Measurements from ENCODE around the gene ESR1. TPM values are rescaled to one million over a fixed set of nuclear protein-coding genes. Genes with fewer than 3 reads are reported as not detected.
A peak's percentile ranks its signal among the peaks of the same experiment; 100 is the strongest.

Gene ESR1
- total and polyA plus RNA-seq, 5 experiments from 2014 or later = 0.11 to 2.8 (median 0.44) TPM

GRCh38 chr6:151796842-151797530, 10.5 kb upstream of the ESR1 start:
- H3K4me3 Mint-ChIP-seq = no peak overlapping the region
- peaks cover 10 to 20% (median 18%) of the 10 kb centered on the region in 5 donors for H3K27me3 Mint-ChIP-seq
- H3K36me3 Mint-ChIP-seq = no peaks in the 10 kb centered on the region
- no peak for DNase-seq
- no peaks in the 10 kb centered on the region for H3K4me1 Mint-ChIP-seq
- peaks cover 0 to 2% (median 0%) of the 10 kb centered on the region in 9 donors for H3K9me3 Mint-ChIP-seq
- ATAC-seq = no peak
- no peak overlapping the region for H3K27ac Mint-ChIP-seq
- POLR2A ChIA-PET = no interaction called here

- Mint-ChIP-seq H3K4me3 (no peak overlapping the region), H3K4me1 (peaks cover 7 to 19% (median 11%) of the 10 kb centered on the region in 4 donors), H3K36me3 (no peaks in the 10 kb centered on the region), H3K27ac (no peak overlapping the region), H3K9me3 (peaks cover 0 to 11% (median 0%) of the 10 kb centered on the region in 9 donors), H3K27me3 (peaks cover 25 to 61% (median 44%) of the 10 kb centered on the region in 5 donors)
- POLR2A ChIA-PET = no interaction called here
- DNase-seq (no peak), ATAC-seq (no peak)
Observed at GRCh38 chr6:151803743-151804142, 3.7 kb upstream of the ESR1 start.

GRCh38 chr6:151804585-151805285, 2.7 kb upstream of the ESR1 start:
- peaks cover 27 to 64% (median 48%) of the 10 kb centered on the region in 5 donors for H3K27me3 Mint-ChIP-seq
- POLR2A ChIA-PET = no interaction called here
- ATAC-seq (no peak), DNase-seq (no peak)
- no peaks in the 10 kb centered on the region for H3K36me3 Mint-ChIP-seq
- H3K9me3 Mint-ChIP-seq = peaks cover 0 to 11% (median 0%) of the 10 kb centered on the region in 9 donors
- H3K4me3 Mint-ChIP-seq = no peak overlapping the region
- no peak overlapping the region for H3K27ac Mint-ChIP-seq
- H3K4me1 Mint-ChIP-seq = peaks cover 10 to 26% (median 13%) of the 10 kb centered on the region in 4 donors

GRCh38 chr6:151805286-151805840, 2.1 kb upstream of the ESR1 start:
- POLR2A ChIA-PET = no interaction called here
- no peak for ATAC-seq
- no peak for DNase-seq
- no peaks in the 10 kb centered on the region for H3K36me3 Mint-ChIP-seq
- H3K4me1 Mint-ChIP-seq = peaks cover 10 to 26% (median 14%) of the 10 kb centered on the region in 4 donors
- peaks cover 0 to 11% (median 0%) of the 10 kb centered on the region in 9 donors for H3K9me3 Mint-ChIP-seq
- H3K27me3 Mint-ChIP-seq = peaks cover 23 to 64% (median 47%) of the 10 kb centered on the region in 5 donors
- no peak overlapping the region for H3K4me3 Mint-ChIP-seq
- H3K27ac Mint-ChIP-seq = no peak overlapping the region

GRCh38 chr6:151806757-151807512, 547 bp upstream of the ESR1 start:
- ATAC-seq (no peak), DNase-seq (no peak)
- peak overlapping the region; percentile 11 to 80 (median 51) for H3K4me3 Mint-ChIP-seq
- H3K9me3 Mint-ChIP-seq = peaks cover 0 to 11% (median 0%) of the 10 kb centered on the region in 9 donors
- H3K27ac Mint-ChIP-seq = peak overlapping the region in 1 of 10 donors; percentile 35
- peaks cover 10 to 26% (median 14%) of the 10 kb centered on the region in 4 donors for H3K4me1 Mint-ChIP-seq
- no peaks in the 10 kb centered on the region for H3K36me3 Mint-ChIP-seq
- POLR2A ChIA-PET = no interaction called here
- peaks cover 30 to 69% (median 37%) of the 10 kb centered on the region in 5 donors for H3K27me3 Mint-ChIP-seq

- peak overlapping the region in 8 of 10 donors; percentile 40 to 78 (median 62) for H3K4me3 Mint-ChIP-seq
- POLR2A ChIA-PET = no interaction called here
- peaks cover 10 to 26% (median 14%) of the 10 kb centered on the region in 4 donors for H3K4me1 Mint-ChIP-seq
- peak overlapping the region in 1 of 10 donors; percentile 61 for H3K27ac Mint-ChIP-seq
- DNase-seq (no peak), ATAC-seq (no peak)
- H3K27me3 Mint-ChIP-seq = peaks cover 31 to 72% (median 36%) of the 10 kb centered on the region in 5 donors
- peaks cover 0 to 4% (median 0%) of the 10 kb centered on the region in 9 donors for H3K9me3 Mint-ChIP-seq
- no peaks in the 10 kb centered on the region for H3K36me3 Mint-ChIP-seq
Observed at GRCh38 chr6:151808371-151809241, 1.1 kb downstream of the ESR1 start.

- DNase-seq (no peak), ATAC-seq (no peak)
- no peaks in the 10 kb centered on the region for H3K9me3 Mint-ChIP-seq
- H3K4me1 Mint-ChIP-seq = peaks cover 10 to 26% (median 14%) of the 10 kb centered on the region in 4 donors
- POLR2A ChIA-PET = no interaction called here
- H3K27ac Mint-ChIP-seq = no peak overlapping the region
- H3K4me3 Mint-ChIP-seq = no peak overlapping the region
- H3K36me3 Mint-ChIP-seq = no peaks in the 10 kb centered on the region
- peaks cover 24 to 61% (median 31%) of the 10 kb centered on the region in 5 donors for H3K27me3 Mint-ChIP-seq
Observed at GRCh38 chr6:151811081-151811480, 3.6 kb downstream of the ESR1 start.

GRCh38 chr6:151813858-151814257, 6.4 kb downstream of the ESR1 start:
- POLR2A ChIA-PET = no interaction called here

GRCh38 chr6:151814614-151815013, 7.1 kb downstream of the ESR1 start:
- POLR2A ChIA-PET = no interaction called here
- H3K4me3 Mint-ChIP-seq = no peak overlapping the region

More at GRCh38 chr6:151813858-151814257, 6.4 kb downstream of the ESR1 start:
- H3K4me1 Mint-ChIP-seq = peaks cover under 1 to 7% (median 3%) of the 10 kb centered on the region in 4 donors
- H3K4me3 Mint-ChIP-seq = no peak overlapping the region
- H3K9me3 Mint-ChIP-seq = no peaks in the 10 kb centered on the region
- ATAC-seq (no peak), DNase-seq (no peak)
- H3K36me3 Mint-ChIP-seq = no peaks in the 10 kb centered on the region
- H3K27ac Mint-ChIP-seq = no peak overlapping the region
- peaks cover 12 to 48% (median 23%) of the 10 kb centered on the region in 5 donors for H3K27me3 Mint-ChIP-seq

GRCh38 chr6:151822252-151823111, 15.0 kb downstream of the ESR1 start:
- Mint-ChIP-seq H3K4me1 (no peaks in the 10 kb centered on the region), H3K27ac (no peak overlapping the region), H3K9me3 (peaks cover 0 to 4% (median 0%) of the 10 kb centered on the region in 9 donors), H3K27me3 (peaks cover 0 to 17% (median 2%) of the 10 kb centered on the region in 5 donors), H3K36me3 (no peaks in the 10 kb centered on the region), H3K4me3 (no peak overlapping the region)
- ATAC-seq = no peak
- POLR2A ChIA-PET = no interaction called here
- no peak for DNase-seq

More at GRCh38 chr6:151814614-151815013, 7.1 kb downstream of the ESR1 start:
- ATAC-seq = no peak
- Mint-ChIP-seq H3K4me1 (peaks cover 0 to 1% (median 0%) of the 10 kb centered on the region in 4 donors), H3K27me3 (peaks cover 5 to 40% (median 17%) of the 10 kb centered on the region in 5 donors), H3K9me3 (no peaks in the 10 kb centered on the region), H3K36me3 (no peaks in the 10 kb centered on the region), H3K27ac (no peak overlapping the region)
- no peak for DNase-seq

- Mint-ChIP-seq H3K4me3 (no peak overlapping the region), H3K4me1 (no peaks in the 10 kb centered on the region), H3K27ac (no peak overlapping the region), H3K27me3 (peaks cover 0 to 14% (median 1%) of the 10 kb centered on the region in 5 donors), H3K9me3 (peaks cover 0 to 4% (median 0%) of the 10 kb centered on the region in 9 donors), H3K36me3 (no peaks in the 10 kb centered on the region)
- DNase-seq (no peak), ATAC-seq (no peak)
- POLR2A ChIA-PET = no interaction called here
Observed at GRCh38 chr6:151826517-151827142, 19.1 kb downstream of the ESR1 start.

Data from naive thymus-derived CD8-positive, alpha-beta T cell (primary cell).